ENCODE results near the gene BGN. TPM values are rescaled to one million over a fixed set of nuclear protein-coding genes. Genes with fewer than 3 reads are reported as not detected.

The BGN gene
- polyA plus RNA-seq, 3 donors: not detected

DNA sequence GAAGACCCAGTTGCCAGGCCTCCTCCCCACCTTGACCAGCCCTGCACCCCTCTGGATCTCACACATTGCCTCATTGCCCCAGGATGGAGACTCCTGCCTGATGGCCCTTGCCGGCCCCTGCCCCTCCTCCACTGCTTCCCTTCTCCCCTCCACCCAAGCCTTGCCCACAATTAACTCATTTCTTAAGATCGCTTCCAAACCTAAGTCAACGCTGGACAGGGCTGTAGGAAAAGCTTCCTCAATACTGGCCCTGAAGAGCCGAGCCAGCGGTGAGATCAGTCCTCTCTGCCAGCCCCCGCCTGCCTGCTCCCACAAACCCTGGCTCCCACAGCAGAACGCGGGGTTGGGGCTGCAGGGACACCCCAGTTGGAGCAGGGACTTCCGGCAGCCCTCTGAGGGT, 16.9 kb upstream of the BGN start:
- Histone ChIP-seq H3K4me3 (replicated peaks in 1 of 3; ENCODE audit: low read depth in 2 of 3, low read length in 3 of 3) (no peak overlapping the region), H3K9me3 (replicated peaks in 1 of 2; ENCODE audit: control insufficient read depth in 1 of 2, insufficient read depth in 1 of 2, low read length in 2 of 2) (no peaks in the 10 kb centered on the region), H4K20me1 (ENCODE audit: insufficient read depth, low read length) (no peaks in the 10 kb centered on the region), H3K36me3 (replicated peaks in 1 of 2; ENCODE audit: control insufficient read depth in 1 of 2, insufficient read depth in 2 of 2, low read length in 2 of 2) (no peaks in the 10 kb centered on the region), H3K27ac (ENCODE audit: low read depth in 1 of 2, low read length in 2 of 2) (no peak overlapping the region), H3K4me1 (ENCODE audit: control insufficient read depth in 1 of 2, insufficient read depth in 2 of 2, low read length in 2 of 2) (peaks cover 6 to 7% of the 10 kb centered on the region in 2 donors), H3K79me2 (ENCODE audit: insufficient read depth, low read length) (no peaks in the 10 kb centered on the region), H2AFZ (ENCODE audit: insufficient read depth, low read depth, low read length, poor library complexity, severe bottlenecking) (no peak overlapping the region), H3K27me3 (ENCODE audit: control insufficient read depth in 2 of 2, insufficient read depth in 2 of 2, low read length in 2 of 2) (peaks cover 0 to 8% of the 10 kb centered on the region in 2 donors), H3K4me2 (replicated peaks; ENCODE audit: extremely low read depth, low read length, poor library complexity, severe bottlenecking) (no peak overlapping the region), H3K9ac (ENCODE audit: insufficient read depth, low read length, poor library complexity, severe bottlenecking) (no peak overlapping the region)
- intact Hi-C loops (cut with micrococcal nuclease): loop anchor here in 1 of 2 donors (10.0 kb wide), 1 partner anchor 523 kb away; no protein-coding TSS in a partner anchor
- TF ChIP-seq, protein P1, sequence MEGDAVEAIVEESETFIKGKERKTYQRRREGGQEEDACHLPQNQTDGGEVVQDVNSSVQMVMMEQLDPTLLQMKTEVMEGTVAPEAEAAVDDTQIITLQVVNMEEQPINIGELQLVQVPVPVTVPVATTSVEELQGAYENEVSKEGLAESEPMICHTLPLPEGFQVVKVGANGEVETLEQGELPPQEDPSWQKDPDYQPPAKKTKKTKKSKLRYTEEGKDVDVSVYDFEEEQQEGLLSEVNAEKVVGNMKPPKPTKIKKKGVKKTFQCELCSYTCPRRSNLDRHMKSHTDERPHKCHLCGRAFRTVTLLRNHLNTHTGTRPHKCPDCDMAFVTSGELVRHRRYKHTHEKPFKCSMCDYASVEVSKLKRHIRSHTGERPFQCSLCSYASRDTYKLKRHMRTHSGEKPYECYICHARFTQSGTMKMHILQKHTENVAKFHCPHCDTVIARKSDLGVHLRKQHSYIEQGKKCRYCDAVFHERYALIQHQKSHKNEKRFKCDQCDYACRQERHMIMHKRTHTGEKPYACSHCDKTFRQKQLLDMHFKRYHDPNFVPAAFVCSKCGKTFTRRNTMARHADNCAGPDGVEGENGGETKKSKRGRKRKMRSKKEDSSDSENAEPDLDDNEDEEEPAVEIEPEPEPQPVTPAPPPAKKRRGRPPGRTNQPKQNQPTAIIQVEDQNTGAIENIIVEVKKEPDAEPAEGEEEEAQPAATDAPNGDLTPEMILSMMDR (IDR thresholded peaks at IDR 0.05): no peak
- Mint-ChIP-seq H3K27me3 (ENCODE audit: low read depth in 3 of 3) (peaks cover 10 to 26% (median 24%) of the 10 kb centered on the region in 3 donors), H3K27ac (no peak overlapping the region), H3K4me3 (no peak overlapping the region), H3K9me3 (peaks cover 0 to 2% (median 0%) of the 10 kb centered on the region in 7 donors), H3K4me1 (peaks cover 3% of the 10 kb centered on the region), H3K36me3 (no peaks in the 10 kb centered on the region)
- no peak for DNase-seq
- 80% methylated on average over 4 of the region's 9 CpGs for WGBS (ENCODE audit: insufficient coverage)

DNA sequence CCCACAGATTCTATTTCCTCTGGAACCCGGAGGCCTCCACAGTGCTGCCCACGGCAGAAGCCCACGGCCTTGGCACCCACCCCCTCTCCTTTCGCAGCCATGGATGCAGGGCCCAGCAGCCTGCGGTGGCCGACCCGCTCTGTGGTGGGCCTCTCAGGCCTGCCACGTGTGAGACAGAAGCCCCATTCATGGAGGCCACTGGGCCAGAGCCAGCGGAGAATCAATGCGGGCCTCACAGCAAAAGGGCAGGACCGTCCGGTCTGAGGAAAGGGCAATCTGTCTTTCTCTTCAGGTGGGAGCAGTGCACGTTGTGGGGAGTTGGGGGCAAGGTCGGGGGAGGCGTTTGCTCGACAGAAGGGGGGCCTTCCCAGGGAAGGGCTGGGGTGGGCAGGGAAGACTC, 16.0 kb upstream of the BGN start:
- 94% methylated on average over 8 of the region's 16 CpGs for WGBS (ENCODE audit: insufficient coverage)
- Histone ChIP-seq H3K79me2 (ENCODE audit: insufficient read depth, low read length) (no peaks in the 10 kb centered on the region), H3K27ac (ENCODE audit: low read depth in 1 of 2, low read length in 2 of 2) (no peak overlapping the region), H2AFZ (ENCODE audit: insufficient read depth, low read depth, low read length, poor library complexity, severe bottlenecking) (no peak overlapping the region), H3K4me3 (replicated peaks in 1 of 3; ENCODE audit: low read depth in 2 of 3, low read length in 3 of 3) (no peak overlapping the region), H3K36me3 (replicated peaks in 1 of 2; ENCODE audit: control insufficient read depth in 1 of 2, insufficient read depth in 2 of 2, low read length in 2 of 2) (no peaks in the 10 kb centered on the region), H3K9ac (ENCODE audit: insufficient read depth, low read length, poor library complexity, severe bottlenecking) (no peak overlapping the region), H4K20me1 (ENCODE audit: insufficient read depth, low read length) (no peaks in the 10 kb centered on the region), H3K27me3 (ENCODE audit: control insufficient read depth in 2 of 2, insufficient read depth in 2 of 2, low read length in 2 of 2) (peaks cover 0 to 8% of the 10 kb centered on the region in 2 donors), H3K4me1 (ENCODE audit: control insufficient read depth in 1 of 2, insufficient read depth in 2 of 2, low read length in 2 of 2) (peaks cover 6 to 7% of the 10 kb centered on the region in 2 donors), H3K4me2 (replicated peaks; ENCODE audit: extremely low read depth, low read length, poor library complexity, severe bottlenecking) (no peak overlapping the region), H3K9me3 (replicated peaks in 1 of 2; ENCODE audit: control insufficient read depth in 1 of 2, insufficient read depth in 1 of 2, low read length in 2 of 2) (no peaks in the 10 kb centered on the region)
- H3K36me3 Mint-ChIP-seq: no peaks in the 10 kb centered on the region
- H3K9me3 Mint-ChIP-seq: peaks cover 0 to 2% (median 0%) of the 10 kb centered on the region in 7 donors
- peaks cover 3% of the 10 kb centered on the region for H3K4me1 Mint-ChIP-seq
- no peak overlapping the region for H3K27ac Mint-ChIP-seq
- no peak overlapping the region for H3K4me3 Mint-ChIP-seq
- intact Hi-C loops (cut with micrococcal nuclease): loop anchor here in 1 of 2 donors (10.0 kb wide), 1 partner anchor 524 kb away; no protein-coding TSS in a partner anchor
- TF ChIP-seq, protein P1 (IDR thresholded peaks at IDR 0.05): no peak
- peaks cover 8 to 25% (median 24%) of the 10 kb centered on the region in 3 donors for H3K27me3 Mint-ChIP-seq (ENCODE audit: low read depth in 3 of 3)
- DNase-seq: no peak

Measured in CD14-positive monocyte (primary cell).